SU-DHL-6 (cell line): Measurements from ENCODE around the gene PDGFB.

Experiments
- H2AFZ ChIP-seq: fragments of 200-600 bp; sonication (generic); 2 replicates; pipeline ENCODE4 v1.6.1; 2014; ENCODE audit warnings: low read depth, mild to moderate bottlenecking, moderate library complexity, mixed read lengths, antibody characterized with exemption, low read length; ENCODE audit not compliant: severe bottlenecking
- H3F3A ChIP-seq: fragments of 200-600 bp; shearing (Covaris generic); 2 replicates; pipeline ENCODE4 v1.6.0; 2016; ENCODE audit warnings: antibody characterized with exemption, mild to moderate bottlenecking; ENCODE audit not compliant: insufficient read depth
- H3K27ac ChIP-seq: fragments of 200-600 bp; sonication (generic); 2 replicates; pipeline ENCODE4 v1.5.1; 2016; ENCODE audit warnings: low read depth, mild to moderate bottlenecking, low read length, moderate library complexity, mixed read lengths
- H3K27me3 ChIP-seq: fragments of 200-600 bp; sonication (generic), shearing (Covaris generic); 2 replicates; pipeline ENCODE4 v1.6.0; 2014; ENCODE audit warnings: mild to moderate bottlenecking, low read length
- H3K36me3 ChIP-seq: fragments of 200-600 bp; sonication (generic); 2 replicates; pipeline ENCODE4 v1.6.1; 2014; ENCODE audit warnings: mild to moderate bottlenecking, low read length, mixed read lengths
- H3K4me2 ChIP-seq: fragments of 300-600, 200-600 bp; shearing (Covaris generic), sonication (generic); 2 replicates; pipeline ENCODE4 v1.6.0; 2014; ENCODE audit warnings: low read length, low read depth, mild to moderate bottlenecking; ENCODE audit not compliant: poor library complexity, severe bottlenecking
- H3K4me3 ChIP-seq: fragments of 200-600 bp; sonication (generic); 2 replicates; pipeline ENCODE4 v1.5.1; 2014; ENCODE audit warnings: antibody characterized with exemption, low read length, mild to moderate bottlenecking, mixed read lengths; ENCODE audit not compliant: insufficient read depth, poor library complexity, severe bottlenecking
- H3K79me2 ChIP-seq: fragments of 200-600 bp; sonication (generic); 2 replicates; pipeline ENCODE4 v1.6.1; 2014; ENCODE audit warnings: mild to moderate bottlenecking, low read length, moderate library complexity; ENCODE audit not compliant: insufficient read depth
- H3K9ac ChIP-seq: fragments of 200-600 bp; sonication (generic); 2 replicates; pipeline ENCODE4 v1.7.0; 2014; ENCODE audit warnings: mild to moderate bottlenecking, low read length
- H3K9me2 ChIP-seq: fragments of 200-600 bp; sonication (generic); replicated peaks from 2 replicates; pipeline ENCODE4 v1.6.1; 2014; ENCODE audit warnings: low read length; ENCODE audit not compliant: insufficient read depth
- H3K9me3 ChIP-seq: fragments of 200-600 bp; sonication (generic); 2 replicates; pipeline ENCODE4 v1.6.1; 2014; ENCODE audit warnings: low read length, mixed read lengths; ENCODE audit not compliant: insufficient read depth
- H4K20me1 ChIP-seq: fragments of 200-600 bp; sonication (generic); 2 replicates; pipeline ENCODE4 v1.6.1; 2014; ENCODE audit warnings: low read depth, mild to moderate bottlenecking, antibody characterized with exemption, low read length, moderate library complexity, mixed read lengths
- CTCF ChIP-seq: fragments of 200-600 bp; sonication (generic); IDR thresholded peaks from one replicate; pipeline ENCODE4 v1.5.1; 2017; ENCODE audit warnings: antibody characterized with exemption, mild to moderate bottlenecking, low read length, moderate library complexity; ENCODE audit not compliant: insufficient read depth, poor library complexity, severe bottlenecking
- EZH2phosphoT487 ChIP-seq: fragments of 200-600 bp; sonication (generic), shearing (Covaris generic); conservative IDR thresholded peaks from 2 replicates; pipeline ENCODE4 v1.6.1; 2018; ENCODE audit warnings: mild to moderate bottlenecking, antibody characterized with exemption, low read length, moderate library complexity, mixed read lengths

The PDGFB gene

GRCh38 chr22:39173787-39174497 is 70.8 kb downstream of the PDGFB start:
- H3K79me2 ChIP-seq: no peaks in the 10 kb centered on the region
- no peaks in the 10 kb centered on the region for H3K27me3 ChIP-seq
- no peak for TF ChIP-seq EZH2phosphoT487
- no peak for TF ChIP-seq CTCF
- H3F3A ChIP-seq: no peaks in the 10 kb centered on the region; the same call in 1 of the 2 replicates
- no peak overlapping the region for H3K4me2 ChIP-seq
- H3K27ac ChIP-seq: no peak overlapping the region
- no peaks in the 10 kb centered on the region for H3K9me2 ChIP-seq
- H4K20me1 ChIP-seq: no peaks in the 10 kb centered on the region
- no peak overlapping the region for H3K9ac ChIP-seq
- H2AFZ ChIP-seq: no peak overlapping the region
- no peak overlapping the region for H3K4me3 ChIP-seq
- H3K9me3 ChIP-seq: no peaks in the 10 kb centered on the region
- no peaks in the 10 kb centered on the region for H3K36me3 ChIP-seq
